ENCODE measurements around the gene STK24.

The STK24 gene

DNA sequence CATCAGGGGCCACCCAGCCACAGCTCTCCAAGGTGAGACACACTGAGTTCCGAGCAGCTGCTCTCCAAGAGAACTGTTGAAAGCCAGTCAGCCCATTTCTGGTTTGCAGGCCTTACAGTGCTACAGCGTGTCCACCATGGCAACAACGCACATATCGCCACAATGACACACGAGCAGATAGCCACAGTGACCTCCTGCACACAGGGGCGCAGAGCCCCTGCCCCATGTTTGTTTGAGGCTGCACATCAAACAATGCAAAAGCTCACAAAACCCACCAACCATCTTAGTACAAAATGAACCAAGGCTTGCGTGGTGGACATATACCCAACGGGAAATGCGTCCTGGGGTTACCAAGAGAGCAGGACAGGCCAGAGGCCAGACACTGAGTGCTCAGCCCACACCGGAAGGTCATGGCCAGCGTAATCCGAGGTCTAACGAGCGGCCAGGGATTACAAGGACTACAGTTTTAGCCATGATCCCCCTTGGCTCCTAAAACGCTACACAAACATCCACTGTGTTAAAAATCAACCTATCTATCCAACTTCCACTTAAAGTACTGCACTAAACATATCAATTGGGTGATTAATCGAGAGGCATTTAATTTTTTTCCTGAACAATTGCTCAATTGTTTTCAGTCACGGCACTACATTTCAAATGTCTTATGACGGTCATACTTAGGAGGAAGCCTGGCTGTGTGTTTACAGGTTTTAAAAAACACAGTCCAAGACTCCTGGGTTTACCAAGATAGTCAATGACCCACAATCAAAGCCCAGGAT lies 56.0 kb downstream of the STK24 start:
- Histone ChIP-seq H3K27me3 (ENCODE audit: insufficient read depth, low read depth, severe bottlenecking) (no peaks in the 10 kb centered on the region), H3K9me3 (ENCODE audit: severe bottlenecking) (no peaks in the 10 kb centered on the region), H3K27ac (no peak overlapping the region), H3K4me3 (ENCODE audit: low read depth, low read length) (no peak overlapping the region), H3K36me3 (peaks cover 25% of the 10 kb centered on the region)
- no peak for DNase-seq
- no peak for TF ChIP-seq CTCF (IDR thresholded peaks at IDR 0.05; ENCODE audit: low read depth, low read length)

GRCh38 chr13:98519976-98520375 lies 56.9 kb downstream of the STK24 start:
- no peaks in the 10 kb centered on the region for H3K9me3 ChIP-seq (ENCODE audit: severe bottlenecking)
- TF ChIP-seq CTCF (IDR thresholded peaks at IDR 0.05; ENCODE audit: low read depth, low read length) = no peak
- no peak overlapping the region for H3K27ac ChIP-seq
- no peaks in the 10 kb centered on the region for H3K27me3 ChIP-seq (ENCODE audit: insufficient read depth, low read depth, severe bottlenecking)
- no peak for DNase-seq
- peaks cover 29% of the 10 kb centered on the region for H3K36me3 ChIP-seq
- H3K4me3 ChIP-seq (ENCODE audit: low read depth, low read length) = no peak overlapping the region

GRCh38 chr13:98517576-98518310 lies 59.2 kb downstream of the STK24 start:
- H3K36me3 ChIP-seq = peaks cover 48% of the 10 kb centered on the region
- DNase-seq = no peak
- no peaks in the 10 kb centered on the region for H3K27me3 ChIP-seq (ENCODE audit: insufficient read depth, low read depth, severe bottlenecking)
- no peaks in the 10 kb centered on the region for H3K9me3 ChIP-seq (ENCODE audit: severe bottlenecking)
- no peak overlapping the region for H3K27ac ChIP-seq
- no peak for TF ChIP-seq CTCF (IDR thresholded peaks at IDR 0.05; ENCODE audit: low read depth, low read length)
- no peak overlapping the region for H3K4me3 ChIP-seq (ENCODE audit: low read depth, low read length)

DNA sequence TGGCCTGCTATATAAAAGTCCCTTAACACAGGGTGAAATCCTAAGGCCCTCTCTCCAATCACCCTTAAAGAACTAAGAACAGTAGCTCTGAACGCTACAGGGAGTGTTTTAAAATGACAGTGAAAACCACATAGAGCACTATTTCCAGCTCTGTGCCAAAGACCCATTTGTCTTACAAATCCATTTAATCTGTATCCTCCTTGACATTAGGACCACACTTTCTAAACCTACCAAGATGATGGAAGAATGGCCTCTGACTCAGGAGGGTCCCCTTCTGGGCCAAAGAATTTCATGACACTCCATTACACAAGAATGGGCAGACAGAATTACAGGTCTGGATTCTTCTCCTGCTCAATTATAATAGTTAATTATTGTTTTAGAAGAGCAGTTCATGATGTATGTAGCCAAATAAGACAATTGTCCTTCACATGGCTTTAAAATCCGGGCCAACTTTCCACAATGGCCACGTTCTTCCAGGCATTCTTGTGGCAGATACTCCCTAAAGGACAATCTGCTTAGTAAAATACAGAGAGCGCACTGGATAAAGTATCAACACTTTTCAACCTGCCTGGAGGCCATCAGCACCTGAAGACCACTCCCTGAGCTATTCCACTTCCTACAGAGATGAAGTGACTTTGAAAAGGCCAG lies 61.0 kb downstream of the STK24 start:
- no peak overlapping the region for H3K4me3 ChIP-seq (ENCODE audit: low read depth, low read length)
- TF ChIP-seq CTCF (IDR thresholded peaks at IDR 0.05; ENCODE audit: low read depth, low read length) = no peak
- no peaks in the 10 kb centered on the region for H3K27me3 ChIP-seq (ENCODE audit: insufficient read depth, low read depth, severe bottlenecking)
- H3K9me3 ChIP-seq (ENCODE audit: severe bottlenecking) = no peaks in the 10 kb centered on the region
- H3K36me3 ChIP-seq = peaks cover 64% of the 10 kb centered on the region
- H3K27ac ChIP-seq = no peak overlapping the region
- no peak for DNase-seq

GRCh38 chr13:98514288-98514687 lies 62.6 kb downstream of the STK24 start:
- Histone ChIP-seq H3K27me3 (ENCODE audit: insufficient read depth, low read depth, severe bottlenecking) (no peaks in the 10 kb centered on the region), H3K9me3 (ENCODE audit: severe bottlenecking) (no peaks in the 10 kb centered on the region), H3K36me3 (peaks cover 65% of the 10 kb centered on the region), H3K4me3 (ENCODE audit: low read depth, low read length) (no peak overlapping the region), H3K27ac (no peak overlapping the region)
- DNase-seq = no peak
- TF ChIP-seq CTCF (IDR thresholded peaks at IDR 0.05; ENCODE audit: low read depth, low read length) = no peak
